Mesothelial cell of epicardium (in vitro differentiated cells): ENCODE measurements around the gene RNASE1. TPM values are rescaled to one million over a fixed set of nuclear protein-coding genes. Genes with fewer than 3 reads are reported as not detected.
A peak's percentile ranks its signal among the peaks of the same experiment; 100 is the strongest.

Experiments
- DNase-seq, 2 experiments: peaks; one replicate each; pipeline ENCODE4 v3.0.0; 2021; ENCODE audit warnings: low spot score in 2 of 2; ENCODE audit not compliant: unreplicated experiment in 2 of 2
- H3K27ac Mint-ChIP-seq: 2 replicates; pipeline ENCODE4 v1.8.0; 2021; ENCODE audit warnings: mixed read lengths
- H3K27me3 Mint-ChIP-seq: 2 replicates; pipeline ENCODE4 v1.8.0; 2021; ENCODE audit warnings: low read depth, mixed read lengths
- H3K36me3 Mint-ChIP-seq: 2 replicates; pipeline ENCODE4 v1.8.0; 2021; ENCODE audit warnings: mixed read lengths
- H3K4me1 Mint-ChIP-seq: 2 replicates; pipeline ENCODE4 v1.8.0; 2021; ENCODE audit warnings: mixed read lengths
- H3K4me3 Mint-ChIP-seq: 2 replicates; pipeline ENCODE4 v1.8.0; 2021; ENCODE audit warnings: mild to moderate bottlenecking, moderate library complexity, mixed read lengths
- H3K9me3 Mint-ChIP-seq: 2 replicates; pipeline ENCODE4 v1.8.0; 2021; ENCODE audit warnings: mixed read lengths
- total RNA-seq: library from RNA; stranded (reverse); gene quantifications from 3 replicates; pipeline ENCODE4 v1.2.1, GENCODE V29; 2021
- TF ChIP-seq, protein P1 (sequence below): fragments of 200-600 bp; sonication (generic); IDR thresholded peaks from one replicate; pipeline ENCODE4 v1.5.0; 2021; ENCODE audit warnings: antibody characterized with exemption; ENCODE audit not compliant: unreplicated experiment

The RNASE1 gene
- total RNA-seq, 1 donor from 2014 or later: 14.8 TPM

DNA sequence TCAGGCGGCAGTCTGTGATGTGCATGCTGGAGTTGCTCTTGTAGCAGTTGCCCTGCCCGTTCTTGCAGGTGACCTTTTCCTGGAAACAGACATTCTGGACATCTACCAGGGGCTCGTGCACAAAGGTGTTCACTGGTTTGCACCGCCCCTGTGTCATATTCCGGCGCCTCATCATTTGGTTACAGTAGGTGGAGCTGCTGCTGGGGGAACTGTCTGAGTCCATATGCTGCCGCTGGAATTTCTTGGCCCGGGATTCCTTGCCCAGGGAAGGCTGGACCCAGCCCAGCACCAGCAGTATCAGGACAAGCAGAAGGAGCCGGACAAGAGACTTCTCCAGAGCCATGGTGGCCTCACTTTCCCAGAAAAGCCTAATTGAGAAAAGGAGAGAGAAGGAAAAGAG lies 918 bp downstream of the RNASE1 start:
- Mint-ChIP-seq H3K9me3 (no peaks in the 10 kb centered on the region), H3K4me3 (no peak overlapping the region), H3K27ac (peak overlapping the region; percentile 53), H3K36me3 (no peaks in the 10 kb centered on the region), H3K27me3 (no peaks in the 10 kb centered on the region), H3K4me1 (peaks cover 50% of the 10 kb centered on the region)
- DNase-seq: no peak
- TF ChIP-seq, protein P1, sequence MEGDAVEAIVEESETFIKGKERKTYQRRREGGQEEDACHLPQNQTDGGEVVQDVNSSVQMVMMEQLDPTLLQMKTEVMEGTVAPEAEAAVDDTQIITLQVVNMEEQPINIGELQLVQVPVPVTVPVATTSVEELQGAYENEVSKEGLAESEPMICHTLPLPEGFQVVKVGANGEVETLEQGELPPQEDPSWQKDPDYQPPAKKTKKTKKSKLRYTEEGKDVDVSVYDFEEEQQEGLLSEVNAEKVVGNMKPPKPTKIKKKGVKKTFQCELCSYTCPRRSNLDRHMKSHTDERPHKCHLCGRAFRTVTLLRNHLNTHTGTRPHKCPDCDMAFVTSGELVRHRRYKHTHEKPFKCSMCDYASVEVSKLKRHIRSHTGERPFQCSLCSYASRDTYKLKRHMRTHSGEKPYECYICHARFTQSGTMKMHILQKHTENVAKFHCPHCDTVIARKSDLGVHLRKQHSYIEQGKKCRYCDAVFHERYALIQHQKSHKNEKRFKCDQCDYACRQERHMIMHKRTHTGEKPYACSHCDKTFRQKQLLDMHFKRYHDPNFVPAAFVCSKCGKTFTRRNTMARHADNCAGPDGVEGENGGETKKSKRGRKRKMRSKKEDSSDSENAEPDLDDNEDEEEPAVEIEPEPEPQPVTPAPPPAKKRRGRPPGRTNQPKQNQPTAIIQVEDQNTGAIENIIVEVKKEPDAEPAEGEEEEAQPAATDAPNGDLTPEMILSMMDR: no peak

- H3K36me3 Mint-ChIP-seq: no peaks in the 10 kb centered on the region
- no peaks in the 10 kb centered on the region for H3K27me3 Mint-ChIP-seq
- peak overlapping the region; percentile 49 for H3K4me3 Mint-ChIP-seq
- no peaks in the 10 kb centered on the region for H3K9me3 Mint-ChIP-seq
- TF ChIP-seq, protein P1: no peak
- no peak for DNase-seq
- peaks cover 50% of the 10 kb centered on the region for H3K4me1 Mint-ChIP-seq
- peak overlapping the region; percentile 95 for H3K27ac Mint-ChIP-seq
Measured at GRCh38 chr14:20799892-20800544, 2.6 kb downstream of the RNASE1 start.

DNA sequence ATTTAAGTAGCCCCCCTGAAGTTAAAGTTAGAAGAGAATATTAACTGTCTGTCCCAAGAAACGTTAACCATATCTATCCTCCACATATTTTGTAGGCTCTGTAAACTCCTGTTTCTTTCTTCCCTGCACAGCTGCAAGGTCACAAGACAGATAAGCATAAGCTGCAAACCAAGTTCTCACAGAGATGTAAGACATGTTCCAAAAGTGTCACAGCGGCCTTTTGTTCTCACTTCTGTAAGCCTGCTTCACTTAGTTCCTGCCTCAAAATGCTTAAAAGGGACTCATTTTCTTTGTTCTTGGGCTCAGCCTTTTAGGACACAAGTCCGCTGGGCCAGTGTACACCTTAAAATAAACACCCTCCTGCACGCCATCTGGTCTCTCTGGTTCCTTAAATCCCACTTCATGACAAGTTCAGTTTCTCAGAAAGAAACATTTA lies 3.2 kb downstream of the RNASE1 start:
- DNase-seq: no peak
- Mint-ChIP-seq H3K36me3 (no peaks in the 10 kb centered on the region), H3K27ac (peak overlapping the region; percentile 95), H3K4me3 (peak overlapping the region; percentile 49), H3K4me1 (peaks cover 46% of the 10 kb centered on the region), H3K9me3 (no peaks in the 10 kb centered on the region), H3K27me3 (no peaks in the 10 kb centered on the region)
- TF ChIP-seq, protein P1: no peak

DNA sequence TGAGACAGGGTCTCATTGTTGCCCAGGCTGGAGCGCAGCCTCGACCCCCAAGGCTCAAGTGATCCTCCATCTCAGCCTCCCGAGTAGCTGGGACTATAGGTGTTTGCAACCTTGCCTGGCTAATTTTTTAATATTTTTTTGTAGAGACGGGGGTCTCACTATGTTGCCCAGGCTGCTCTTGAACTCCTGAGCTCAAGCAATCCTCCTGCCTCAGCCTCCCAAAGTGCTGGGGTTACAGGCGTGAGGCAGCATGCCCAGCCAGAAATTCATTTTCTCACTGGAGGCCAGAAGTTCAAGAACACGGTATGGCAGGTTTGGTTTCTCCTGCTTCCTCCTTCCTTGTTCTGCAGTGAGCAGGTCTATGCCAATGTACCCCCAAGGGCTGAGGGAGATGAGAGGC lies 3.7 kb downstream of the RNASE1 start:
- peak overlapping the region; percentile 95 for H3K27ac Mint-ChIP-seq
- TF ChIP-seq, protein P1: no peak
- DNase-seq: no peak
- no peaks in the 10 kb centered on the region for H3K36me3 Mint-ChIP-seq
- no peaks in the 10 kb centered on the region for H3K27me3 Mint-ChIP-seq
- no peaks in the 10 kb centered on the region for H3K9me3 Mint-ChIP-seq
- no peak overlapping the region for H3K4me3 Mint-ChIP-seq
- H3K4me1 Mint-ChIP-seq: peaks cover 46% of the 10 kb centered on the region

DNA sequence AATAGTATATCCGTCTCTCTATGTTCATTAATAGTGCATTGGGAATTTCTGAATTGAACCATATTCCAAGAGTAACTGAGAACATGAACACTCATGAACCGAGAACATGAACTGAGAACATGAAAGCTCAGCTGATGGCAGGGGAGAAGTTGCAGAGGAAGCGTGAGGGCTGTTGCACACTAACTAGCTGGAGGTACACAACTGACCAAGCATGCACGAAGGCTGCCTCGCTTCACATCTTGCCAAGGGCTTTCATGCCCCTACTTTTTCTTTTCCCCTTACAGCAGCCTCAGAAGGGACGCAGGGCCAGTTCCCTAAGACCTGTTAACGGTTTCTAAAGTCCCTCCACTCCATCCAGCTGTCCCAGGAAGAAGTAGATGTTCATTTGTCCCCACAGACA lies 4.3 kb downstream of the RNASE1 start:
- H3K9me3 Mint-ChIP-seq: no peaks in the 10 kb centered on the region
- peaks cover 46% of the 10 kb centered on the region for H3K4me1 Mint-ChIP-seq
- H3K4me3 Mint-ChIP-seq: peak overlapping the region; percentile 4

More for the DNA sequence above, 4.3 kb downstream of the RNASE1 start:
- TF ChIP-seq, protein P1: no peak
- DNase-seq: no peak
- H3K27me3 Mint-ChIP-seq: no peaks in the 10 kb centered on the region
- H3K27ac Mint-ChIP-seq: peak overlapping the region; percentile 14
- no peaks in the 10 kb centered on the region for H3K36me3 Mint-ChIP-seq
